HG02610 (cell line): ENCODE results near the gene ZBTB4.
A peak's percentile ranks its signal among the peaks of the same experiment; 100 is the strongest.

Experiments used
- ATAC-seq: cut with Tn5 transposase; IDR thresholded peaks from one replicate; pipeline ENCODE4 v1.9.1; 2021; ENCODE audit warnings: mild to moderate bottlenecking, moderate library complexity; ENCODE audit not compliant: unreplicated experiment

The ZBTB4 gene

DNA sequence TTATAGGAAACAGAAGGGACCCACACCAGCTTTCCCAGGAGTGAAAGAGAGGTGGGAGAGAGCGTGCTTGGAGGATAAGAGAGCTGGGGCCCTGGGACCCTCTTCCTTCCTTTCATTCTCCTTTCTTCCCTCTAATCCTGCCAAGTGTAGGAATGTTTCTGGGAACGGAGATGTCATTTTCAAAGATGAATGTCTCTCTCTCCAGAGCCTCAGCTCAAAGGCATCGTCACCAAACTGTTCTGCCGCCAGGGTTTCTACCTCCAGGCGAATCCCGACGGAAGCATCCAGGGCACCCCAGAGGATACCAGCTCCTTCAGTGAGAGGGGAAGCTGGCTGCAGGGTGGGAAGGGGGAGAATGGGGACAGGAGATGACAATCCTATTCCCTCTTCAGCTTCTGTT is 38.2 kb downstream of the ZBTB4 start:
- ATAC-seq = no peak

DNA sequence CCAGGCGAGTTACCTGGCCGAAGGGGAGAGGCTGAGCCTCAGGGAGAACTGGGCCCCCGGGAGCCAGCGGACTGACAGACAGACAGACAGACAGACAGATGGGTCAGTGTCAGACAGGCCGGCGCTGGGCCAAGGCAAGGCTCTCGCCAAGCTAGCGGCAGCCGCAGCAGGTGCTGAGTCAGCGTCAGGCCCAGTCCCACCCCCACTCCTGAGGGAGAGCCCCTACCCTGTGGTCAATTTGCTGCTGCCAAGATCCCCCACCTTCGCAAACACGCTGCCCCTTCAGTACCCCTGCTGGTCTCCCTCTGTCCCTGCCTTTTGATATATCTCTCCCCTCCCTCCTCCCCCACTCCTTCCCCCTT is 38.6 kb downstream of the ZBTB4 start:
- ATAC-seq = no peak

GRCh38 chr17:7440113-7440833 is 39.2 kb downstream of the ZBTB4 start:
- ATAC-seq = no peak

- no peak for ATAC-seq
Observed at GRCh38 chr17:7439462-7440112, 39.8 kb downstream of the ZBTB4 start, which contains the start of gene FGF11. TSS of gene FGF11 (plus strand) at chr17:7439512. CDS start at chr17:7439621, 109 bp downstream.

DNA sequence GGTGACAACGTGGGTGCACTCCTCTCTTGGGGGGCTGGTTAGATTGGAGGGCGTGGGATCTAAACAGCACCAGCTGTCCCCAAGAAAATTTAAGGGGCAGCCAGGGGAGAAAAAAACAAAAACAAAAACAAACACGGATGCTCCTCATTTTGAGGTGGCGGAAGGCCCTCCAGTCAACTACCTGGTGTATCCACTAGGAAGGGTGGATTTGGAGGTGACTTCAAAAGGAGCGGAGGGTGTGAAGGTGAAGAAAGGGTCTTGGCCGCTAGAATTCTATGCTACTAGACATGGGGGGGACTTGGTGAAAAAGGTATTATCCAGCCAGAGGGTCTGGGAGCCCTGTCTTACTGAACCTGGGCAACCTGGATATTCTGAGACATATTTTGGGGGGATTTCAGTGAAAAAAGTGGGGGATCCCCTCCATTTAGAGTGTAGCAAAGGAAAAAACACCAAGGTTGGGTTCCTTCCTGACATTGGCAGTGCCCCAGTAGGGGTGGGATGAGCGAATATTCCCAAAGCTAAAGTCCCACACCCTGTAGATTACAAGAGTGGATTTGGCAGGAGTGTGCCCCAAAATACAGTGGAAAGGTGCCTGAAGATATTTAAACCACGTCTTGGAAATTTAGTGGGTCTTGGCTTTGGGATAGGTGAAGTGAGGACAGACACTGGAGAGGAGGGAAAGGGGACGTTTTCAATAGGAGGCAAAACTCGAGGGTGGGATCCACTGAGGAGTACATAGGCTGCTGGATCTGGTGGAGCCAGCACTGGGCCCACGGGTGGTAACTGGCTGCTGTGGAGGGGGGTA is 40.6 kb downstream of the ZBTB4 start:
- ATAC-seq = no peak

- no peak for ATAC-seq
Observed at GRCh38 chr17:7437950-7438614, 41.3 kb downstream of the ZBTB4 start.

DNA sequence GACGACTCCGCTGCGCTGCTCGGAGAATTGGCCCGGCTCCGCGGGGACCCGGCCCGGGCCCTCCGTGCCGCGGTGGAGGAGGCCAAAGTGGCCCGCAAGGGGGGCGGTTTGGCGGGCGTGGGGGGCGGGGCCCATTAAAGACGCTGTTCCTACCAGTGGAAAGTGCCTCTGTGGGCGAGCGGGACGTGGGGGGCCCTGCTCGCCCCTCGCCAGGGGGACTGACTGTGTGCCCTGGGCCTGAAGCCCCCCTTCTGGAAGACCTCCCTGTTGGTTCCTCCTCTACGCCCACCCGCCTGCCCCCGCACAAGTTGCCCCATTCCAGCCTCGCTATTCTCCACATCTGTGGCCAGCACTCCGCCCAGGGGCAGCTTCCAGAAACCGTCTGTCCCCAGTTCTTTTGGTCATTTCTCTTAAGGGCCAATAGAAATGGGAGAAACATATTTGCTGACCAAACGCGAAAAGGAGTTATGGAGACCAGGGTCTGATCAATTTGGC is 42.0 kb downstream of the ZBTB4 start:
- ATAC-seq = no peak

- no peak for ATAC-seq
Observed at GRCh38 chr17:7436556-7437368, 42.7 kb downstream of the ZBTB4 start.

DNA sequence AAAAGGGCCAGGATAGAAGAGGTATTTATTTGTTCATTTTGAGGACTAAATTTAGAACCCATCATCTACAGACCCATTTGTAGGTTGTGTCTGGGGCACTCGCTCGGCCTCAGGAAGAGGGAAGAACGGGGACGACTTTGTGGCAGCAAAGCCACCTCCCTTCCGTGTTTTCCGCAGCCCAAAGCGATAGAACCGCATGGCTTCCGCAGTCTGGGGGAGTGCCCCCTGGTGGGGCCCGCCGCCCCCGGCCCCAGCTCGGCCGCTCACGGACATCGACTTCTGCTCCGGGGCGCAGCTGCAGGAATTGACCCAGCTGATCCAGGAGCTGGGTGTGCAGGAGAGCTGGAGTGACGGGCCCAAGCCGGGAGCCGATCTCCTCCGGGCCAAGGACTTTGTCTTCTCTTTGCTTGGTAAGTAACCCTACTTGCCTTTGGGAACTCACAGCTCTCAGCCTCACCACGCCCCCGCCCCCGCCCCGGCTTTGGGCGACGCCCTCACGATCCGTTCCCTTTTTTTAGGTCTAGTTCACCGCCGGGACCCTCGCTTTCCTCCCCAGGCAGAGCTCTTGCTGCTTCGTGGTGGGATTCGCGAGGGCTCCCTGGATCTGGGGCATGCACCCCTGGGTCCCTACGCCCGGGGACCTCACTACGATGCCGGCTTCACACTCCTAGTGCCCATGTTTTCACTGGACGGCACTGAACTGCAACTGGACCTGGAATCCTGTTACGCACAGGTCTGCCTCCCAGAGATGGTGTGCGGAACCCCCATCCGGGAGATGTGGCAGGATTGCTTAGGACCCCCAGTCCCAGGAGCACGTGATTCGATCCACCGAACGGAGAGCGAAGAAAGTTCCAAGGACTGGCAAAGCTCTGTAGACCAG is 43.5 kb downstream of the ZBTB4 start:
- ATAC-seq = peak; percentile 8

DNA sequence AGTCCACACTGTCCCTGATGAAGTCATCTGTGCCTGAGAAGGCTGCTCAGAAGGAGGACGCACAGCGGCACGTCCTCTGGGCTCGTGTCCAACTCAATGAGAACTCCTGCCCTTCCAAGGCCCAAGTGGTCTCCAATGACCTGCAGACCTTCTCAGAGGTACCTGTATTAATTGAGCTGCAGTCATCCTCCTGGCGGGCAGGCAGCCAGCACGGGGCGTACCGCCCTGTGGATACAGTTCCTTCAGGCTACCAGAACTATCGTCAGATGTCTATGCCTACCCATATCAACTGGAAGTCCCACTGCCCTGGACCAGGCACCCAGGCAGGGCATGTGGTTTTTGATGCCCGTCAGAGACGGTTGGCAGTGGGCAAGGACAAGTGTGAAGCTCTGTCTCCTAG is 47.1 kb downstream of the ZBTB4 start:
- ATAC-seq = no peak

GRCh38 chr17:7431231-7431630 is 48.2 kb downstream of the ZBTB4 start:
- ATAC-seq = no peak

- no peak for ATAC-seq
Observed at GRCh38 chr17:7429722-7430121, 49.7 kb downstream of the ZBTB4 start.

DNA sequence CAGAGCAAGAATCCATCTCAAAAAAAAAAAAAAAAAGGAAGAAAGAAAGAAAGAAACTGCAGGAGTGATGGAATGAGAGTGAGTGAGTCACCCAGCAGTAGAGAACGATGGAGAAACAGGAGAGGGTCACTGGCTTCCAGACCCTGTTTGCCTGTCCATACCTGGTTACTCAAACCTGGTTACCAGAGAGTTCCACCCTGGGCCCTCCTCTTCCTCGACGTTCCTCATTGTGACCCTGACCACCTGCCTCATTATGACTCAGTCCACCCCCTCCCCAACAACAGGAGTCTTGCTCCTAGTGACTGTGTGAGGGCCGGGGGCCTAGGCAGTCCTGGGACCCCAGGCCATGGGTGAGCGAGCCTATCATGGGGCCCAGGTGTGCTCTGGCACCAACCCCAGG is 50.9 kb downstream of the ZBTB4 start, which contains the start of gene SPEM3:
TSS of gene SPEM3 (plus strand) at position 301 of the 400 bp plus-strand sequence. CDS start at position 347, 46 bp downstream.
- ATAC-seq = no peak

DNA sequence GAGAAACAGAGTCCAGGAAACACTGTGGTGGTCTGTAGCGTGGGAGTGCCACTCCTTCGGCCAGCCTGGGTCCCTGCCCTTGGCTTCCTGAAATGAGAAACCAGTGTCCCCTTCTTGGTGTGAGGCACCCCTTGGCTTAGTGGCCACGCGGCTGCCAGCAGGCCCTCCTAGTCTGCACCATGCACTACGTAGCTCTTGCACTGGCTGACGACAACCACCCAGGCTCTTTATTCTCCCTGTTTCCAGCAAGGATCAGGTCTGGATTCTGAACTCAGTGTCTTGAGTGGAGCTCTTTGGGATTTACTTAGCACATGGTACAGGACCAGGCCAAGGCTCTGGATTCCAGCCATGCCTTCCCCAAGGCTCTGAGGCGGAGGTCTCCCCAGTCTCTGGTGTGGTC is 51.9 kb downstream of the ZBTB4 start:
- no peak for ATAC-seq

DNA sequence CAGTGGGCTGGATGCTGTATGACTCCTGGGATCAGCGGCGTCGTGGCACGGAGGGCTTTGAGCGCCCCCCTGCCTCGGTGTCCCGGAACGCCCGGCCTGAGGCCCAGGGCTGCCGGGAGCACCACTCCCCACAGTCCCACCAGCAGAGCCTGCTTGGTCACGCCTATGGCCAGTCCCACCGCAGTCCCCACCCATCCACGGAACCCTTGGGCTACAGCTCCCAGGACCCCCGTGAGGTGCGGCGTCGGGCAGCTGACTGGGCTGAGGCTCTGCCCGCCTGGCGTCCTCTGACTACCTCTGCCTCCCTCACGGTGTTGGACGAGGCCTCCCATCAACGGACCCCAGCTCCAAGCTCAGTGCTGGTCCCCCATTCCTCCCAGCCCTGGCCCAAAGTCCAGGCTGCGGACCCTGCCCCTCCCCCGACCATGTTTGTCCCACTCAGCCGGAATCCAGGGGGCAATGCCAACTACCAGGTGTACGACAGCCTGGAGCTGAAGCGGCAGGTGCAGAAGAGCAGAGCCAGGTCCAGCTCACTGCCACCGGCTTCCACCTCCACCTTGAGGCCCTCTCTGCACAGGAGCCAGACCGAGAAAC is 52.4 kb downstream of the ZBTB4 start:
- ATAC-seq = no peak

- no peak for ATAC-seq
Observed at GRCh38 chr17:7426203-7426863, 53.1 kb downstream of the ZBTB4 start.

DNA sequence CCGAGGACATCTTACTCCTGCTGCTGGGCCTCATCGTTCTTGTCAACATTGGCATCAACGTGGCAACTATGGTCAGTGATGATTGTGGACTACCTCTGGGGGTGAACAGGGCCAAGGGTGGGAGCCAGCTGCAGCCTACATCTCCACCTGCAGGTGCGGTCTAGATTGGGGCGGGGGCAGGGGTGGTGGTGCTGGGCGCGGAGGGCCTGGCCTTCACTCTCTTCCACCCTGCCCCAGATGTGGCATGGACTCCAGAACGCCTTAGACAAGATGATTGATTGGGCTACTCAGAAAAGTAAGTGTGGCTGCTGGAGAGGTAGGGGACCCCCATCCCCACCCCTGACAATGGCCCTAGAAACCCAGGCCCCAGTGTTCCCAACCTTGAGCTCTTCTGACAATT is 53.7 kb downstream of the ZBTB4 start:
- no peak for ATAC-seq

DNA sequence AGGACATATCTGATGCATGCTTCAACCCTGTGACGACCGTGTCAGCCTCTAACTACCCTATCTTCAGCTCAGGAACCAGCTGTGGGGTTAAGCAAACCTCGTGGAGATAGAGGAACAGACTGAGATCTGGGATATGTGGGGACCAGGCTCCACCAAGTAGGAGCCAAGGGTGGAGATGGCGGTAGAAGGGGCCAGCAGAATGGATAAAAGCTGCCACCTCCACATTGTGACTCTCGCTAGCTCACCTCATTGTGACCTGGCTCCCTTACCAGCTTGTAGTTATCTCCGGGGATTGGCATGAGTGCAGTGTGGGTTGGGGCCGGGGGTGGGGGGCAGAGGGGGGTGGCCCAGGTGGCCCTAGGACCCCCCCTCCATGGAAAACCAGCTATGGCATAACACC is 54.1 kb downstream of the ZBTB4 start, which contains the start of gene SPEM2:
TSS of gene SPEM2 (plus strand) at position 301 of the 400 bp plus-strand sequence. CDS start at position 374, 73 bp downstream.
- no peak for ATAC-seq
